ENCODE results near the gene TICAM1. TPM values are rescaled to one million over a fixed set of nuclear protein-coding genes. Genes with fewer than 3 reads are reported as not detected.

The TICAM1 gene
- total and polyA plus RNA-seq, 2 of the 13 experiments (the other 11 are each of a cell fraction or from before 2014, with no cell fraction given), result 0.33 to 0.95 TPM

GRCh38 chr19:4768934-4769777 is 62.4 kb downstream of the TICAM1 start (continued):
- TF ChIP-seq, protein P1, sequence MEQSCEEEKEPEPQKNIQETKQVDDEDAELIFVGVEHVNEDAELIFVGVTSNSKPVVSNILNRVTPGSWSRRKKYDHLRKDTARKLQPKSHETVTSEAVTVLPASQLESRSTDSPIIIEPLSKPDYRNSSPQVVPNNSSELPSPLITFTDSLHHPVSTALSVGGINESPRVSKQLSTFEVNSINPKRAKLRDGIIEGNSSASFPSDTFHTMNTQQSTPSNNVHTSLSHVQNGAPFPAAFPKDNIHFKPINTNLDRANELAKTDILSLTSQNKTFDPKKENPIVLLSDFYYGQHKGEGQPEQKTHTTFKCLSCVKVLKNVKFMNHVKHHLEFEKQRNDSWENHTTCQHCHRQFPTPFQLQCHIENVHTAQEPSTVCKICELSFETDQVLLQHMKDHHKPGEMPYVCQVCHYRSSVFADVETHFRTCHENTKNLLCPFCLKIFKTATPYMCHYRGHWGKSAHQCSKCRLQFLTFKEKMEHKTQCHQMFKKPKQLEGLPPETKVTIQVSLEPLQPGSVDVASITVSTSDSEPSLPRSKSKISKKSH (CRISPR knock-in tag; IDR thresholded peaks at IDR 0.05; ENCODE audit: borderline replicate concordance), result peak; percentile 100
- TF ChIP-seq, protein P2, sequence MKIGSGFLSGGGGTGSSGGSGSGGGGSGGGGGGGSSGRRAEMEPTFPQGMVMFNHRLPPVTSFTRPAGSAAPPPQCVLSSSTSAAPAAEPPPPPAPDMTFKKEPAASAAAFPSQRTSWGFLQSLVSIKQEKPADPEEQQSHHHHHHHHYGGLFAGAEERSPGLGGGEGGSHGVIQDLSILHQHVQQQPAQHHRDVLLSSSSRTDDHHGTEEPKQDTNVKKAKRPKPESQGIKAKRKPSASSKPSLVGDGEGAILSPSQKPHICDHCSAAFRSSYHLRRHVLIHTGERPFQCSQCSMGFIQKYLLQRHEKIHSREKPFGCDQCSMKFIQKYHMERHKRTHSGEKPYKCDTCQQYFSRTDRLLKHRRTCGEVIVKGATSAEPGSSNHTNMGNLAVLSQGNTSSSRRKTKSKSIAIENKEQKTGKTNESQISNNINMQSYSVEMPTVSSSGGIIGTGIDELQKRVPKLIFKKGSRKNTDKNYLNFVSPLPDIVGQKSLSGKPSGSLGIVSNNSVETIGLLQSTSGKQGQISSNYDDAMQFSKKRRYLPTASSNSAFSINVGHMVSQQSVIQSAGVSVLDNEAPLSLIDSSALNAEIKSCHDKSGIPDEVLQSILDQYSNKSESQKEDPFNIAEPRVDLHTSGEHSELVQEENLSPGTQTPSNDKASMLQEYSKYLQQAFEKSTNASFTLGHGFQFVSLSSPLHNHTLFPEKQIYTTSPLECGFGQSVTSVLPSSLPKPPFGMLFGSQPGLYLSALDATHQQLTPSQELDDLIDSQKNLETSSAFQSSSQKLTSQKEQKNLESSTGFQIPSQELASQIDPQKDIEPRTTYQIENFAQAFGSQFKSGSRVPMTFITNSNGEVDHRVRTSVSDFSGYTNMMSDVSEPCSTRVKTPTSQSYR (CRISPR knock-in tag; IDR thresholded peaks at IDR 0.05; ENCODE audit: borderline replicate concordance), result peak; percentile 98
- TF ChIP-seq SKIL (CRISPR knock-in tag; IDR thresholded peaks at IDR 0.05; ENCODE audit: borderline replicate concordance) (peak; percentile 93), SMARCC2 (IDR thresholded peaks at IDR 0.05) (0 out of 2 replicates have a peak, but pooled peaks have one; percentile 60), PTBP1 (IDR thresholded peaks at IDR 0.05; ENCODE audit: low read depth, low read length, poor library complexity, severe bottlenecking) (no peak), DRAP1 (CRISPR knock-in tag; IDR thresholded peaks at IDR 0.05) (peak; percentile 96), MXI1 (IDR thresholded peaks at IDR 0.05; ENCODE audit: borderline replicate concordance, low read depth, low read length) (peak; percentile 99), ZNF143 (CRISPR knock-in tag; IDR thresholded peaks at IDR 0.05) (peak; percentile 78), THAP11 (CRISPR knock-in tag; IDR thresholded peaks at IDR 0.05) (peak; percentile 94), SP5 (CRISPR knock-in tag; IDR thresholded peaks at IDR 0.05; ENCODE audit: borderline replicate concordance, low read depth) (peak; percentile 94), ZNF598 (CRISPR knock-in tag; IDR thresholded peaks at IDR 0.05; ENCODE audit: borderline replicate concordance) (peak; percentile 100), ZNF850 (CRISPR knock-in tag; conservative IDR thresholded peaks at IDR 0.05) (peak; percentile 99), ZSCAN20 (CRISPR knock-in tag; IDR thresholded peaks at IDR 0.05; ENCODE audit: borderline replicate concordance) (peak; percentile 100)
- TF ChIP-seq, protein P3, sequence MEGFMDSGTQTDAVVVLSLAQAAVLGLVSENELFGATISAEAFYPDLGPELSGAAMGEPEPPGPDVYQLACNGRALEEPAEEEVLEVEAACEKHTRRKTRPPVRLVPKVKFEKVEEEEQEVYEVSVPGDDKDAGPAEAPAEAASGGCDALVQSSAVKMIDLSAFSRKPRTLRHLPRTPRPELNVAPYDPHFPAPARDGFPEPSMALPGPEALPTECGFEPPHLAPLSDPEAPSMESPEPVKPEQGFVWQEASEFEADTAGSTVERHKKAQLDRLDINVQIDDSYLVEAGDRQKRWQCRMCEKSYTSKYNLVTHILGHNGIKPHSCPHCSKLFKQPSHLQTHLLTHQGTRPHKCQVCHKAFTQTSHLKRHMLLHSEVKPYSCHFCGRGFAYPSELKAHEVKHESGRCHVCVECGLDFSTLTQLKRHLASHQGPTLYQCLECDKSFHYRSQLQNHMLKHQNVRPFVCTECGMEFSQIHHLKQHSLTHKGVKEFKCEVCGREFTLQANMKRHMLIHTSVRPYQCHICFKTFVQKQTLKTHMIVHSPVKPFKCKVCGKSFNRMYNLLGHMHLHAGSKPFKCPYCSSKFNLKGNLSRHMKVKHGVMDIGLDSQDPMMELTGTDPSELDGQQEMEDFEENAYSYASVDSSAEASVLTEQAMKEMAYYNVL (CRISPR knock-in tag; IDR thresholded peaks at IDR 0.05; ENCODE audit: borderline replicate concordance), result peak; percentile 99
- TF ChIP-seq, protein P4, sequence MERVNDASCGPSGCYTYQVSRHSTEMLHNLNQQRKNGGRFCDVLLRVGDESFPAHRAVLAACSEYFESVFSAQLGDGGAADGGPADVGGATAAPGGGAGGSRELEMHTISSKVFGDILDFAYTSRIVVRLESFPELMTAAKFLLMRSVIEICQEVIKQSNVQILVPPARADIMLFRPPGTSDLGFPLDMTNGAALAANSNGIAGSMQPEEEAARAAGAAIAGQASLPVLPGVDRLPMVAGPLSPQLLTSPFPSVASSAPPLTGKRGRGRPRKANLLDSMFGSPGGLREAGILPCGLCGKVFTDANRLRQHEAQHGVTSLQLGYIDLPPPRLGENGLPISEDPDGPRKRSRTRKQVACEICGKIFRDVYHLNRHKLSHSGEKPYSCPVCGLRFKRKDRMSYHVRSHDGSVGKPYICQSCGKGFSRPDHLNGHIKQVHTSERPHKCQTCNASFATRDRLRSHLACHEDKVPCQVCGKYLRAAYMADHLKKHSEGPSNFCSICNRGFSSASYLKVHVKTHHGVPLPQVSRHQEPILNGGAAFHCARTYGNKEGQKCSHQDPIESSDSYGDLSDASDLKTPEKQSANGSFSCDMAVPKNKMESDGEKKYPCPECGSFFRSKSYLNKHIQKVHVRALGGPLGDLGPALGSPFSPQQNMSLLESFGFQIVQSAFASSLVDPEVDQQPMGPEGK (CRISPR knock-in tag; IDR thresholded peaks at IDR 0.05), result peak; percentile 98

All from HepG2 (cell line).